ENCODE results near the gene AGBL4. TPM values are rescaled to one million over a fixed set of nuclear protein-coding genes. Genes with fewer than 3 reads are reported as not detected.

Gene AGBL4
- total and polyA plus RNA-seq, 2 of the 13 experiments (the other 11 are each of a cell fraction or from before 2014, with no cell fraction given): not detected

- Histone ChIP-seq H3K4me2 (ENCODE audit: low read depth, low read length) (peak overlapping the region; percentile 45), H3K79me2 (ENCODE audit: insufficient read depth, low read length) (no peaks in the 10 kb centered on the region), H2AFZ (ENCODE audit: low read length) (peak overlapping the region; percentile 52), H4K20me1 (ENCODE audit: insufficient read depth, low read length) (no peaks in the 10 kb centered on the region), H3K9me3 (ENCODE audit: low read length) (no peaks in the 10 kb centered on the region), H3K4me1 (ENCODE audit: insufficient read depth, low read length) (peaks cover 9% of the 10 kb centered on the region; the same call in 1 of the 2 replicates), H3K27ac (ENCODE audit: extremely low read length, insufficient read depth, low read length) (no peak overlapping the region), H3K36me3 (replicated peaks in 1 of 2; ENCODE audit: control insufficient read depth in 1 of 2, insufficient read depth in 2 of 2, low read length in 2 of 2) (no peaks in the 10 kb centered on the region), H3K9ac (ENCODE audit: insufficient read depth, low read depth, low read length) (no peak overlapping the region), H3K4me3 (replicated peaks in 1 of 3; ENCODE audit: insufficient read depth in 1 of 3, low read depth in 2 of 3, low read length in 3 of 3) (peak overlapping the region in 1 of 3 experiments; percentile 15; a peak in 1 of 6 replicates), H3K27me3 (ENCODE audit: control insufficient read depth in 1 of 2, insufficient read depth in 2 of 2, low read length in 2 of 2) (no peaks in the 10 kb centered on the region)
- BruUV-seq (replicated peaks): no TSS peak
- ChIA-PET CTCF (ENCODE audit: low intra/inter-chr PET ratio, low total read pairs) (interaction anchor here (1.4 to 1.6 kb wide), 2 partner anchors 1417 to 1433 kb away, joined by 4 to 5 read pairs; no protein-coding TSS in a partner anchor), POLR2A (no interaction called here)
- peak; percentile 29 for DNase-seq (ENCODE audit: low spot score)
- ATAC-seq: peak; percentile 88
- WGBS (ENCODE audit: low lambda C conversion rate): 3% methylated on average over 5 of the region's 5 CpGs
- in situ Hi-C loops (cut with HindIII; ENCODE audit: extremely low pct_ligation_motif_present, low pct_unique_long_range_greater_than_20kb) (loop anchor here (25.0 kb wide), 1 partner anchor 1421 kb away; no protein-coding TSS in a partner anchor), intact Hi-C loops (cut with micrococcal nuclease; ENCODE audit: unreplicated experiment) (no loop called here)
- TF ChIP-seq ZMYM4 (CRISPR knock-in tag; IDR thresholded peaks at IDR 0.05): 0 out of 2 replicates have a peak, but pooled peaks have one; percentile 23
- TF ChIP-seq ZNF138 (CRISPR knock-in tag; IDR thresholded peaks at IDR 0.05; ENCODE audit: low read depth): no peak
- no peak for TF ChIP-seq KDM3A (CRISPR knock-in tag; IDR thresholded peaks at IDR 0.05; ENCODE audit: low read depth)
- no peak for TF ChIP-seq ARNT (IDR thresholded peaks at IDR 0.05)
- TF ChIP-seq IKZF1 (IDR thresholded peaks at IDR 0.05): no peak
- TF ChIP-seq ZNF280B (CRISPR knock-in tag; IDR thresholded peaks at IDR 0.05; ENCODE audit: borderline replicate concordance): no peak
- peak; percentile 59 for TF ChIP-seq CTCF (CRISPR knock-in tag; IDR thresholded peaks at IDR 0.05)
- TF ChIP-seq SMC3 (IDR thresholded peaks at IDR 0.05; ENCODE audit: low read length): peak; percentile 37; the same call in 1 of the 2 replicates
- TF ChIP-seq SP2 (CRISPR knock-in tag; IDR thresholded peaks at IDR 0.05): no peak
- no peak for TF ChIP-seq TARDBP (CRISPR knock-in tag; IDR thresholded peaks at IDR 0.05)
- 0 out of 2 replicates have a peak, but pooled peaks have one; percentile 14 for TF ChIP-seq BCL6 (CRISPR knock-in tag; IDR thresholded peaks at IDR 0.05)
- peak; percentile 34; the same call in 1 of the 2 replicates for TF ChIP-seq STAG1 (CRISPR knock-in tag; IDR thresholded peaks at IDR 0.05)
- TF ChIP-seq SOX13 (IDR thresholded peaks at IDR 0.05): no peak
- TF ChIP-seq SOX13 (CRISPR knock-in tag; conservative IDR thresholded peaks at IDR 0.05 in 1 of 2, IDR thresholded peaks at IDR 0.05 in 1 of 2): no peak
- FAIRE-seq: peak; percentile 70
Observed at GRCh38 chr1:48916130-48917069, 1107.4 kb downstream of the AGBL4 start.
